ENCODE data around the gene GPX6. TPM values are rescaled to one million over a fixed set of nuclear protein-coding genes. Genes with fewer than 3 reads are reported as not detected.

GPX6 gene
- polyA plus RNA-seq, 3 donors, result not detected

DNA sequence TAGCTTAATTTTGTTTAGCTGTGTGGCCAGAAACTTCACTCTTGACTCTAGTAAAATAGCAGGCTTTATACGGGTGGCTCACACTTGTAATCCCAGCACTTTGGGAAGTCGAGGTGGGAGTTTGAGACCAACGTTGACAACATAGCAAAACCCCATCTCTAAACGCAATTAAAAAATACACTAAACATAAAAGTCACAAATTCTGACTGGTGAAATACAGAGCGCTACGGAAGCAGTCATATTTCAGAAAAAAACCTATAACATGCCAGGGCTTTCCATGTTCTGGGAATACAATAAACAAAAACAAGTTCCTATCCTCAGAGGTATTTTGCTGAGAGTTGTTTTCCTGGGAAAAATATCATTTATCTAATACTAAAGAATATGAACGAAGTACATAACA is 47.5 kb downstream of the GPX6 start:
- intact Hi-C loops (cut with micrococcal nuclease), result no loop called here
- no peak overlapping the region for H3K4me2 ChIP-seq (replicated peaks; ENCODE audit: extremely low read depth, low read length, poor library complexity, severe bottlenecking)
- peaks cover 4 to 17% (median 9%) of the 10 kb centered on the region in 7 donors for H3K9me3 Mint-ChIP-seq
- DNase-seq, result no peak
- no peak overlapping the region for H3K9ac ChIP-seq (ENCODE audit: insufficient read depth, low read length, poor library complexity, severe bottlenecking)
- WGBS (ENCODE audit: insufficient coverage), result 92% methylated on average over 2 of the region's 7 CpGs
- H3K4me3 Mint-ChIP-seq, result no peak overlapping the region
- no peaks in the 10 kb centered on the region for H3K4me1 Mint-ChIP-seq
- H3K4me3 ChIP-seq (replicated peaks in 1 of 3; ENCODE audit: low read depth in 2 of 3, low read length in 3 of 3), result no peak overlapping the region
- H3K9me3 ChIP-seq (replicated peaks in 1 of 2; ENCODE audit: control insufficient read depth in 1 of 2, insufficient read depth in 1 of 2, low read length in 2 of 2), result peaks cover 0 to 5% of the 10 kb centered on the region in 2 donors
- peaks cover 3 to 30% (median 6%) of the 10 kb centered on the region in 3 donors for H3K27me3 Mint-ChIP-seq (ENCODE audit: low read depth in 3 of 3)
- H3K27ac Mint-ChIP-seq, result no peak overlapping the region
- H3K36me3 ChIP-seq (replicated peaks in 1 of 2; ENCODE audit: control insufficient read depth in 1 of 2, insufficient read depth in 2 of 2, low read length in 2 of 2), result no peaks in the 10 kb centered on the region
- H4K20me1 ChIP-seq (ENCODE audit: insufficient read depth, low read length), result no peaks in the 10 kb centered on the region
- H3K36me3 Mint-ChIP-seq, result no peaks in the 10 kb centered on the region
- TF ChIP-seq, protein P1, sequence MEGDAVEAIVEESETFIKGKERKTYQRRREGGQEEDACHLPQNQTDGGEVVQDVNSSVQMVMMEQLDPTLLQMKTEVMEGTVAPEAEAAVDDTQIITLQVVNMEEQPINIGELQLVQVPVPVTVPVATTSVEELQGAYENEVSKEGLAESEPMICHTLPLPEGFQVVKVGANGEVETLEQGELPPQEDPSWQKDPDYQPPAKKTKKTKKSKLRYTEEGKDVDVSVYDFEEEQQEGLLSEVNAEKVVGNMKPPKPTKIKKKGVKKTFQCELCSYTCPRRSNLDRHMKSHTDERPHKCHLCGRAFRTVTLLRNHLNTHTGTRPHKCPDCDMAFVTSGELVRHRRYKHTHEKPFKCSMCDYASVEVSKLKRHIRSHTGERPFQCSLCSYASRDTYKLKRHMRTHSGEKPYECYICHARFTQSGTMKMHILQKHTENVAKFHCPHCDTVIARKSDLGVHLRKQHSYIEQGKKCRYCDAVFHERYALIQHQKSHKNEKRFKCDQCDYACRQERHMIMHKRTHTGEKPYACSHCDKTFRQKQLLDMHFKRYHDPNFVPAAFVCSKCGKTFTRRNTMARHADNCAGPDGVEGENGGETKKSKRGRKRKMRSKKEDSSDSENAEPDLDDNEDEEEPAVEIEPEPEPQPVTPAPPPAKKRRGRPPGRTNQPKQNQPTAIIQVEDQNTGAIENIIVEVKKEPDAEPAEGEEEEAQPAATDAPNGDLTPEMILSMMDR (IDR thresholded peaks at IDR 0.05), result no peak
- H3K4me1 ChIP-seq (ENCODE audit: control insufficient read depth in 1 of 2, insufficient read depth in 2 of 2, low read length in 2 of 2), result no peaks in the 10 kb centered on the region
- no peaks in the 10 kb centered on the region for H3K79me2 ChIP-seq (ENCODE audit: insufficient read depth, low read length)
- H2AFZ ChIP-seq (ENCODE audit: insufficient read depth, low read depth, low read length, poor library complexity, severe bottlenecking), result no peak overlapping the region
- H3K27ac ChIP-seq (ENCODE audit: low read depth in 1 of 2, low read length in 2 of 2), result no peak overlapping the region
- H3K27me3 ChIP-seq (ENCODE audit: control insufficient read depth in 2 of 2, insufficient read depth in 2 of 2, low read length in 2 of 2), result peaks cover 0 to 9% of the 10 kb centered on the region in 2 donors

DNA sequence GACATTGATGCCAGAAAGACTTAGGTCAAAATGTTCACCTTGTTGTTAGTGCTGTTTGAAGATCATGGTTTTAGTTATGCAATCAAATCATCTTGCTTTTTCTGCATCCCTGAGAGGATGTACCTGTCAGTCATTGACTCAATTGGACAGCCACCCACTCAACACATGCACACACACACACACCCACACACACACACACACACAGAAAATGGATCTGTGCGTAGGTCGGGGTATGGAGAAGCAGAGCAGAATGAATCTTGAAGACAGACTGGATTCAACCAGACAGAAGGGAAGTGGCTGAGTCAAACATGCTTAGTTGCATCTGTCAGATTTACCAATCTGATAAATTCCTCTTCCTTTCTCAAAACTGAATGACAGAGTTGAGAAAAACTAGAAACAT is 53.2 kb downstream of the GPX6 start:
- H3K27me3 ChIP-seq (ENCODE audit: control insufficient read depth in 2 of 2, insufficient read depth in 2 of 2, low read length in 2 of 2), result peaks cover 3 to 24% of the 10 kb centered on the region in 2 donors

More for the DNA sequence above, 53.2 kb downstream of the GPX6 start:
- DNase-seq, result no peak
- Histone ChIP-seq H3K9ac (ENCODE audit: insufficient read depth, low read length, poor library complexity, severe bottlenecking) (no peak overlapping the region), H3K4me1 (ENCODE audit: control insufficient read depth in 1 of 2, insufficient read depth in 2 of 2, low read length in 2 of 2) (no peaks in the 10 kb centered on the region), H3K36me3 (replicated peaks in 1 of 2; ENCODE audit: control insufficient read depth in 1 of 2, insufficient read depth in 2 of 2, low read length in 2 of 2) (no peaks in the 10 kb centered on the region), H3K79me2 (ENCODE audit: insufficient read depth, low read length) (no peaks in the 10 kb centered on the region), H3K4me3 (replicated peaks in 1 of 3; ENCODE audit: low read depth in 2 of 3, low read length in 3 of 3) (no peak overlapping the region), H4K20me1 (ENCODE audit: insufficient read depth, low read length) (no peaks in the 10 kb centered on the region), H2AFZ (ENCODE audit: insufficient read depth, low read depth, low read length, poor library complexity, severe bottlenecking) (no peak overlapping the region), H3K27ac (ENCODE audit: low read depth in 1 of 2, low read length in 2 of 2) (no peak overlapping the region), H3K4me2 (replicated peaks; ENCODE audit: extremely low read depth, low read length, poor library complexity, severe bottlenecking) (no peak overlapping the region), H3K9me3 (replicated peaks in 1 of 2; ENCODE audit: control insufficient read depth in 1 of 2, insufficient read depth in 1 of 2, low read length in 2 of 2) (no peaks in the 10 kb centered on the region)
- no peaks in the 10 kb centered on the region for H3K4me1 Mint-ChIP-seq
- WGBS (ENCODE audit: insufficient coverage), result no CpG with 5 or more reads among the region's 2 CpGs
- peaks cover 0 to 3% (median 0%) of the 10 kb centered on the region in 7 donors for H3K9me3 Mint-ChIP-seq
- H3K27ac Mint-ChIP-seq, result no peak overlapping the region
- no peak overlapping the region for H3K4me3 Mint-ChIP-seq
- peaks cover 10 to 41% (median 11%) of the 10 kb centered on the region in 3 donors for H3K27me3 Mint-ChIP-seq (ENCODE audit: low read depth in 3 of 3)
- no peaks in the 10 kb centered on the region for H3K36me3 Mint-ChIP-seq
- TF ChIP-seq, protein P1 (IDR thresholded peaks at IDR 0.05), result no peak
- intact Hi-C loops (cut with micrococcal nuclease), result no loop called here

Data from CD14-positive monocyte (primary cell).